Measurements from ENCODE around the gene RIPK4.

RIPK4 gene

GRCh38 chr21:41736423-41736822 is 30.4 kb downstream of the RIPK4 start:
- Histone ChIP-seq H3K9ac (ENCODE audit: insufficient read length) (no peak overlapping the region), H3K36me3 (ENCODE audit: insufficient read depth, low read length) (peaks cover 42% of the 10 kb centered on the region), H3K27ac (no peak overlapping the region), H3K9me3 (ENCODE audit: low read depth, low read length) (peaks cover 12% of the 10 kb centered on the region; the same call in 1 of the 2 replicates), H3K4me3 (no peak overlapping the region)
- TF ChIP-seq EZH2 (IDR thresholded peaks at IDR 0.05) (no peak), FOXP2 (optimal IDR thresholded peaks at IDR 0.05; ENCODE audit: control extremely low read depth, extremely low read length, insufficient read depth) (no peak), POLR2AphosphoS5 (IDR thresholded peaks at IDR 0.05; ENCODE audit: borderline replicate concordance, low read depth, low read length) (no peak)
- no peak for DNase-seq (ENCODE audit: low read depth, low spot score)

- H3K9ac ChIP-seq (ENCODE audit: insufficient read length): no peak overlapping the region
- TF ChIP-seq FOXP2 (optimal IDR thresholded peaks at IDR 0.05; ENCODE audit: control extremely low read depth, extremely low read length, insufficient read depth) (no peak), EZH2 (IDR thresholded peaks at IDR 0.05) (no peak), POLR2AphosphoS5 (IDR thresholded peaks at IDR 0.05; ENCODE audit: borderline replicate concordance, low read depth, low read length) (no peak)
These were observed 32.7 kb downstream of the RIPK4 start for GRCh38 chr21:41733951-41734689.

DNA sequence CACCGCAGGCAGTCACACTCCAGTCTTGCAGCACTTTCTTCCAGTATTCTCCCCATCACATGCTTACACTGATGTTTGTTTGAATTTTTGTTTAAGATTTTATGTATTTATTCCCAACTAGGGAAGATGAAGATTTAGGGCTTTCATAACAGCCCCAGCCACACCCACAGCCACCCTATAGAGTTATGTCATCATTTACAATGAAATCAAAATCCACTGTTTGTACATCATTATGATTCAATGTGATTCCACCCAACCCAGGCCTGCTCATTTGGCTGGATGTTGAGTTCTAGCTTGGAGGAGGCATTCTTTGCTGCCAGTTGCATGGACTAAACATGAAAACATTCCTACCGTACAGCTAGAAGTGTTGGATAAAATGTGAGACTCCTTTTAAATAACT is 35.8 kb downstream of the RIPK4 start:
- no peak overlapping the region for H3K4me3 ChIP-seq
- no peak for DNase-seq (ENCODE audit: low read depth, low spot score)
- H3K36me3 ChIP-seq (ENCODE audit: insufficient read depth, low read length): no peaks in the 10 kb centered on the region
- no peak for TF ChIP-seq EZH2 (IDR thresholded peaks at IDR 0.05)
- H3K9ac ChIP-seq (ENCODE audit: insufficient read length): no peak overlapping the region
- no peaks in the 10 kb centered on the region; the same call in 1 of the 2 replicates for H3K9me3 ChIP-seq (ENCODE audit: low read depth, low read length)
- H3K27ac ChIP-seq: no peak overlapping the region

More at GRCh38 chr21:41733951-41734689, 32.7 kb downstream of the RIPK4 start:
- Histone ChIP-seq H3K9me3 (ENCODE audit: low read depth, low read length) (peaks cover 12% of the 10 kb centered on the region; the same call in 1 of the 2 replicates), H3K4me3 (no peak overlapping the region), H3K36me3 (ENCODE audit: insufficient read depth, low read length) (peaks cover 19% of the 10 kb centered on the region), H3K27ac (no peak overlapping the region)
- no peak for DNase-seq (ENCODE audit: low read depth, low spot score)

- TF ChIP-seq FOXP2 (optimal IDR thresholded peaks at IDR 0.05; ENCODE audit: control extremely low read depth, extremely low read length, insufficient read depth): no peak
- no peaks in the 10 kb centered on the region; the same call in 1 of the 2 replicates for H3K9me3 ChIP-seq (ENCODE audit: low read depth, low read length)
- no peaks in the 10 kb centered on the region for H3K36me3 ChIP-seq (ENCODE audit: insufficient read depth, low read length)
- no peak for DNase-seq (ENCODE audit: low read depth, low spot score)
- no peak overlapping the region for H3K27ac ChIP-seq
- no peak overlapping the region for H3K4me3 ChIP-seq
- H3K9ac ChIP-seq (ENCODE audit: insufficient read length): no peak overlapping the region
These were observed 36.5 kb downstream of the RIPK4 start for GRCh38 chr21:41730367-41730765.

GRCh38 chr21:41729701-41730366 is 37.0 kb downstream of the RIPK4 start:
- H3K27ac ChIP-seq: no peak overlapping the region
- TF ChIP-seq FOXP2 (optimal IDR thresholded peaks at IDR 0.05; ENCODE audit: control extremely low read depth, extremely low read length, insufficient read depth): no peak
- no peak for TF ChIP-seq POLR2AphosphoS5 (IDR thresholded peaks at IDR 0.05; ENCODE audit: borderline replicate concordance, low read depth, low read length)
- TF ChIP-seq EZH2 (IDR thresholded peaks at IDR 0.05): no peak
- no peaks in the 10 kb centered on the region for H3K36me3 ChIP-seq (ENCODE audit: insufficient read depth, low read length)
- H3K4me3 ChIP-seq: no peak overlapping the region
- no peaks in the 10 kb centered on the region; the same call in 1 of the 2 replicates for H3K9me3 ChIP-seq (ENCODE audit: low read depth, low read length)
- H3K9ac ChIP-seq (ENCODE audit: insufficient read length): no peak overlapping the region
- DNase-seq (ENCODE audit: low read depth, low spot score): no peak

DNA sequence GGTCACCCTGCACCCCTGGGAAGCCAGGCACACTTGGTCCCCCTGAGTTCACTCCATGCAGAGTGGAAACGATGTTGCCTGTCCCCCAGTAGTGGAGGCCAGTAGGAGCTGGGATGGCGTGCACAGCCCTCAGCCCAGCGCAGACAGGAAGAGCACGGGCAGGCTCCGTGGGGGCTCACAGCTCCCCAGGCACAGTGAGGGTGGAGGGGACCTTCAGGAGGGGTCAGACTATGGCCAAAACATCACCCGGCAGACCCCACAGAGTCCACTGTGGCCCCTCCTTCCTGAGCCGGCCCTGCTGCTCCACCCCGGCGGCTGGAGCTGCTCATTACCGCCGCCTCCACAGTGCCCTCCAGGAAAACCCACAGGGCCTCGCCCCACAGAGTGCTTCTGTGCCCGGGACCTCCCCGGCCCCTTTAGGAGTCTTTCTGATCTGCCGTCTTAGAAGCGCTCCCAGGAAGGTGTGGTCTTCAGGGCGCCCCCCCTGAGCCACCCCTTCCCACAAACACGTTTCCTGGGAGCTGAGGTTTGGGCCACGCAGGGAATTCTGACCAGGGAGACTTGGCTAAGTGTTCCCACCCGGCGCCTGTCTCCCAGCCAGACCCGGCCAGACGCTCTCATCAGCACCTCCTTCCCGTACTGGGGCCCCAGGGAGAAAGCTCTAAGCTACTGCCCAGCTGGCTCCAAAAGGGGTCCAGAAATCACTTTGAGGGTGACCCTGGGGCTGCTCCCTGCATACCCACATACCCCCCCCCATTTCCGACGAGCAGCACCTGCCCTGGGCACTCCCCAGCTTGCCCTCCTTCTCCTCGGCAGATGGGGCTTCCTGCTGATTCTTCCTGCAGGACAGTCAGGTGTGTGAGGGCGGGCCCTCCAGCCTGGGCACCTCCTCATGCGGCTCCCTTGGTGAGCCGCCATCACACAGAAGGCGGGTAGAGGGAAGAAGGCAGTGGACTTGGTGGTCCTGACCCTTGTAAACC is 38.8 kb downstream of the RIPK4 start:
- Histone ChIP-seq H3K9me3 (ENCODE audit: low read depth, low read length) (no peaks in the 10 kb centered on the region; the same call in 1 of the 2 replicates), H3K36me3 (ENCODE audit: insufficient read depth, low read length) (no peaks in the 10 kb centered on the region), H3K27ac (no peak overlapping the region), H3K9ac (ENCODE audit: insufficient read length) (no peak overlapping the region), H3K4me3 (no peak overlapping the region)
- no peak for DNase-seq (ENCODE audit: low read depth, low spot score)
- no peak for TF ChIP-seq EZH2 (IDR thresholded peaks at IDR 0.05)
- TF ChIP-seq FOXP2 (optimal IDR thresholded peaks at IDR 0.05; ENCODE audit: control extremely low read depth, extremely low read length, insufficient read depth): no peak
- no peak for TF ChIP-seq POLR2AphosphoS5 (IDR thresholded peaks at IDR 0.05; ENCODE audit: borderline replicate concordance, low read depth, low read length)

DNA sequence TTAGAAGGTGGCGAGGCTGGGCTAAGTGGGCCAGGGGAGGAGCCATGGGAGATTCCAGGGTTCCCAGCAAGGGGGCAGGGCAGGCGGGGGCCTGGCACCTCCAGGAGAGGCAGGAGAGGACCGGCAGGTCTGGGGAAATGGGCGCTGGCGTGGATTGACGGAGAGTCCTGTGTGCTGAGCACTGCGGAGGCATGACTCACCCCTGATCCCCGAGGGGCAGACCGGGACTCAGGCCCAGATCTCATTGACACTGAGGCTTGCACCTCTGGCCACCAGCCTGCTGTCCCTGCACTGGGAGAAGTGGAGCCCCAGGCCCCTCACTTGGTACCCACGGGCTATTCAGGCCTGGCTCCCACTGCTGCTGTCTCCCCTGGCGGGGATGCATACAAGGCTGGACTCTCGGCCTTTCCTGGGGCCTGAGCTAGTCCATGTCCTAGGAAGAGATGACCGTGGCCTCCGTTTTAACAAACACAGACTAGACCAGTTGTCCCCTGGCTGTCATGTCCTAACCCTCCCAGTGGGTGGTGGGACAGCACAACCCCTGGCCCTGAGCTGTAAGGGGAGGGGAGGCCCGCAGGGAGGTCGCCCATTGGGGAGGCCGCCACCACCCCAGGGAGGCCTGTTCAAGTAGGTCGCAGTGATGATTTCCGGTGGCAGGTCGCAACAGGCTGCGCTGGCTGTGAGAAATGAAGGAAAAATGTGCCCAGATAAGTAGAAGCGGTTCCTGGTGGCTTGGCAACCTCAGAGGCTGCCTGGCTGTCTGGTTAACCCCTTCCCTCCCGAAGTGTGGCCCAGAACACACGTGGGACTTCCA is 39.7 kb downstream of the RIPK4 start:
- no peak overlapping the region for H3K4me3 ChIP-seq
- H3K9ac ChIP-seq (ENCODE audit: insufficient read length): no peak overlapping the region
- H3K9me3 ChIP-seq (ENCODE audit: low read depth, low read length): no peaks in the 10 kb centered on the region; the same call in 1 of the 2 replicates
- DNase-seq (ENCODE audit: low read depth, low spot score): no peak
- no peak overlapping the region for H3K27ac ChIP-seq
- no peaks in the 10 kb centered on the region for H3K36me3 ChIP-seq (ENCODE audit: insufficient read depth, low read length)
- TF ChIP-seq EZH2 (IDR thresholded peaks at IDR 0.05) (no peak), POLR2AphosphoS5 (IDR thresholded peaks at IDR 0.05; ENCODE audit: borderline replicate concordance, low read depth, low read length) (no peak), FOXP2 (optimal IDR thresholded peaks at IDR 0.05; ENCODE audit: control extremely low read depth, extremely low read length, insufficient read depth) (no peak)

Measured in SK-N-MC (cell line).